H1 (cell line): ENCODE results near the gene TMSB10. TPM values are rescaled to one million over a fixed set of nuclear protein-coding genes. Genes with fewer than 3 reads are reported as not detected.

Experiments used
- CTCF ChIA-PET: fragments of 300-600 bp; sonication (Branson Sonifier 250); formaldehyde crosslinking; loops from one replicate; lab custom pipeline; 2021; ENCODE audit not compliant: partially characterized antibody; lab: Charles Lee
- POLR2A ChIA-PET: fragments of 300-600 bp; sonication (Branson Sonifier 250); formaldehyde crosslinking; loops from one replicate; lab custom pipeline; 2021; ENCODE audit warnings: inconsistent platforms; ENCODE audit not compliant: partially characterized antibody; lab: Charles Lee
- DNase-seq, 2 experiments: peaks; one replicate each; pipeline versions ENCODE4 v3.0.0 to v3.0.0-alpha.2; 2010 to 2022; ENCODE audit warnings: low spot score in 2 of 2, low read depth in 1 of 2, mixed read lengths in 1 of 2
- FAIRE-seq: peaks from 2 replicates; lab custom pipeline; 2011; peaks lifted over from hg19 to GRCh38; lab: Jason Lieb, UNC
- H2AFZ ChIP-seq: 2 replicates; pipeline ENCODE4 v1.8.1; 2012; ENCODE audit warnings: low read length, inconsistent platforms
- H2AK5ac ChIP-seq: 2 replicates; pipeline ENCODE4 v1.6.1; 2013; ENCODE audit warnings: low read depth, low read length
- H2BK120ac ChIP-seq: replicated peaks from 2 replicates; pipeline ENCODE3; 2013; ENCODE audit warnings: low read depth, low read length, inconsistent platforms
- H2BK12ac ChIP-seq: 2 replicates; pipeline ENCODE4 v1.6.1; 2013; ENCODE audit warnings: low read depth, low read length
- H2BK15ac ChIP-seq: 2 replicates; pipeline ENCODE4 v1.6.1; 2013; ENCODE audit warnings: low read length
- H2BK20ac ChIP-seq: 2 replicates; pipeline ENCODE4 v1.6.1; 2013; ENCODE audit warnings: low read length
- H2BK5ac ChIP-seq: 2 replicates; pipeline ENCODE4 v1.6.1; 2013; ENCODE audit warnings: low read depth, low read length
- H3K14ac ChIP-seq: 2 replicates; pipeline ENCODE4 v1.6.1; 2013; ENCODE audit warnings: inconsistent platforms; ENCODE audit not compliant: insufficient read length
- H3K18ac ChIP-seq: 2 replicates; pipeline ENCODE4 v1.6.1; 2013; ENCODE audit warnings: low read length; ENCODE audit errors: extremely low read depth
- H3K23ac ChIP-seq: 2 replicates; pipeline ENCODE4 v1.6.1; 2013; ENCODE audit warnings: inconsistent platforms; ENCODE audit not compliant: insufficient read length
- H3K23me2 ChIP-seq: 2 replicates; pipeline ENCODE4 v1.6.1; 2013; ENCODE audit warnings: low read depth, low read length
- H3K27ac ChIP-seq: 2 replicates; pipeline ENCODE4 v1.6.1; 2011; ENCODE audit warnings: low read depth, low read length, inconsistent platforms
- H3K27me3 ChIP-seq, 4 experiments: replicated peaks in 1 of 4; 1 replicate in 1 of 4; 2 replicates in 3 of 4; pipeline versions ENCODE4 v1.6.1 to v1.8.1; 2011 to 2013; ENCODE audit warnings: low read length in 3 of 4, mild to moderate bottlenecking in 3 of 4, inconsistent platforms in 2 of 4, mixed read lengths in 2 of 4, moderate library complexity in 1 of 4; ENCODE audit not compliant: control insufficient read depth in 3 of 4, insufficient read depth in 3 of 4; ENCODE audit errors: extremely low read depth in 1 of 4
- H3K36me3 ChIP-seq, 4 experiments: 2 replicates each; pipeline versions ENCODE4 v1.6.1 to v1.8.1; 2011 to 2013; ENCODE audit warnings: mild to moderate bottlenecking in 4 of 4, low read length in 3 of 4, moderate library complexity in 2 of 4, control low read depth in 1 of 4, inconsistent platforms in 1 of 4; ENCODE audit not compliant: insufficient read depth in 4 of 4, control insufficient read depth in 2 of 4
- H3K4ac ChIP-seq: replicated peaks from 2 replicates; pipeline ENCODE3; 2013; ENCODE audit warnings: low read length, low read depth, mixed read lengths, inconsistent platforms; ENCODE audit not compliant: insufficient read length
- H3K4me1 ChIP-seq, 4 experiments: replicated peaks in 1 of 4; 1 replicate in 1 of 4; 2 replicates in 3 of 4; pipeline versions ENCODE4 v1.6.1 to v1.8.1; 2011 to 2013; ENCODE audit warnings: low read length in 3 of 4, inconsistent platforms in 2 of 4, mixed read lengths in 1 of 4; ENCODE audit not compliant: insufficient read depth in 4 of 4, control insufficient read depth in 3 of 4
- H3K4me2 ChIP-seq, 2 experiments: 2 replicates each; pipeline versions ENCODE4 v1.6.1 to v1.8.1; 2011 to 2013; ENCODE audit warnings: low read depth in 2 of 2, low read length in 2 of 2, control low read depth in 1 of 2, inconsistent platforms in 1 of 2, mild to moderate bottlenecking in 1 of 2; ENCODE audit not compliant: insufficient read depth in 1 of 2
- H3K4me3 ChIP-seq, 4 experiments: fragments of 200-600, 300-600 bp in 1 of 4; sonication (generic), shearing (Covaris generic), sonication (Bioruptor Twin) in 1 of 4; 2 replicates each; pipeline versions ENCODE4 v1.5.1 to v1.8.1; 2011 to 2016; ENCODE audit warnings: low read length in 4 of 4, low read depth in 3 of 4, control low read depth in 2 of 4, inconsistent platforms in 2 of 4, mild to moderate bottlenecking in 2 of 4, mixed read lengths in 1 of 4, moderate library complexity in 1 of 4; ENCODE audit not compliant: insufficient read depth in 2 of 4; ENCODE audit errors: extremely low read depth in 1 of 4
- H3K56ac ChIP-seq: replicated peaks from 2 replicates; pipeline ENCODE3; 2013; ENCODE audit warnings: low read depth, mild to moderate bottlenecking, mixed read lengths, low read length, inconsistent platforms; ENCODE audit not compliant: insufficient read length
- H3K79me1 ChIP-seq: 2 replicates; pipeline ENCODE4 v1.6.1; 2013; ENCODE audit warnings: low read depth, low read length, control low read depth
- H3K79me2 ChIP-seq, 2 experiments: 2 replicates each; pipeline versions ENCODE4 v1.6.1 to v1.8.1; 2012 to 2013; ENCODE audit warnings: low read length in 2 of 2, mild to moderate bottlenecking in 2 of 2, inconsistent platforms in 1 of 2; ENCODE audit not compliant: insufficient read depth in 2 of 2, control insufficient read depth in 1 of 2
- H3K9ac ChIP-seq, 4 experiments: replicated peaks in 1 of 4; 1 replicate in 1 of 4; 2 replicates in 3 of 4; pipeline versions ENCODE4 v1.6.1 to v1.8.1; 2011 to 2013; ENCODE audit warnings: low read depth in 3 of 4, low read length in 3 of 4, control low read depth in 2 of 4, mild to moderate bottlenecking in 2 of 4, moderate library complexity in 2 of 4, inconsistent platforms in 1 of 4; ENCODE audit errors: extremely low read depth in 1 of 4
- H3K9me3 ChIP-seq, 2 experiments: 2 replicates each; pipeline versions ENCODE4 v1.6.1 to v1.8.1; 2012 to 2013; ENCODE audit warnings: mild to moderate bottlenecking in 2 of 2, moderate library complexity in 2 of 2, control low read depth in 1 of 2, inconsistent platforms in 1 of 2, low read depth in 1 of 2, low read length in 1 of 2, mixed read lengths in 1 of 2; ENCODE audit not compliant: insufficient read depth in 2 of 2
- H4K20me1 ChIP-seq, 2 experiments: replicated peaks in 1 of 2; 2 replicates each; pipeline versions ENCODE3 to v1.8.1; 2011 to 2013; ENCODE audit warnings: inconsistent platforms in 2 of 2, low read length in 2 of 2, mild to moderate bottlenecking in 1 of 2; ENCODE audit not compliant: insufficient read depth in 2 of 2, control insufficient read depth in 1 of 2
- H4K5ac ChIP-seq: 2 replicates; pipeline ENCODE4 v1.6.1; 2013; ENCODE audit warnings: low read length, low read depth, mixed read lengths, inconsistent platforms; ENCODE audit not compliant: insufficient read length
- H4K8ac ChIP-seq: 2 replicates; pipeline ENCODE4 v1.8.0; 2013; ENCODE audit warnings: mild to moderate bottlenecking, moderate library complexity, low read length, inconsistent platforms; ENCODE audit not compliant: insufficient read depth; ENCODE audit errors: extremely low read depth
- H4K91ac ChIP-seq: replicated peaks from 2 replicates; pipeline ENCODE3; 2013; ENCODE audit warnings: low read length, mixed read lengths, inconsistent platforms; ENCODE audit not compliant: insufficient read length
- KDM1A ChIP-seq: fragments of 200-600, 300-600 bp; sonication (generic); IDR thresholded peaks from 2 replicates; pipeline ENCODE4 v1.7.1; 2016; ENCODE audit warnings: mild to moderate bottlenecking, low read length, borderline replicate concordance
- NRF1 ChIP-seq: IDR thresholded peaks from 2 replicates; pipeline ENCODE4 v1.6.1; 2011; ENCODE audit warnings: mild to moderate bottlenecking, low read depth, low read length, improper control_type of control experiment
- WGBS, 2 experiments: shearing (Covaris generic) in 1 of 2; methylation state at CpG; one replicate each; pipeline versions ENCODE4 v1.1.6 to v1.1.7; 2013 to 2015; ENCODE audit warnings: low lambda C conversion rate in 2 of 2, mixed read lengths in 2 of 2, inconsistent platforms in 1 of 2, low coverage in 1 of 2, missing lambda C conversion rate in 1 of 2; ENCODE audit not compliant: insufficient replicate concordance in 2 of 2, insufficient coverage in 1 of 2, insufficient read length in 1 of 2; ENCODE audit errors: extremely low coverage in 1 of 2, missing lambda C conversion rate in 1 of 2; 5-methylcytosine and 5-hydroxymethylcytosine counted together
- polyA plus RNA-seq, 7 experiments: library from polyadenylated mRNA; depleted of rRNA in 3 of 7; stranded (reverse) in 5 of 7; unstranded in 2 of 7; fragments of >200 nt in 5 of 7; fragments of 200-250 nt in 2 of 7; gene quantifications; 1 replicate in 5 of 7; 2 replicates in 1 of 7; 4 replicates in 1 of 7; pipeline versions ENCODE4 v1.2.1 to v1.2.3, GENCODE V29; 2011 to 2013; ENCODE audit warnings: missing spikeins in 2 of 7, mixed read lengths in 2 of 7
- total RNA-seq: library from RNA; stranded (reverse); fragmentation: NEBNext Ultra II Directional; extraction: Animal tissue kit (Norgen Biotek cat#: 25700); gene quantifications from 2 replicates; pipeline ENCODE4 v1.2.1, GENCODE V29; 2021

TMSB10 gene
- total and polyA plus RNA-seq, 2 of the 8 experiments (the other 6 are each of a cell fraction or from before 2014, with no cell fraction given) = 593 to 1,075 TPM

- H3K27ac ChIP-seq = no peak overlapping the region
- FAIRE-seq (no peak), DNase-seq (no peak)
- H3K14ac ChIP-seq = no peak overlapping the region
- H2BK15ac ChIP-seq = no peak overlapping the region
- no peak overlapping the region for H2BK5ac ChIP-seq
- POLR2A ChIA-PET = no interaction called here
- CTCF ChIA-PET = interaction anchor here (0.7 to 3.3 kb wide), 4 partner anchors 13 to 148 kb away, joined by 3 to 13 read pairs (median 4); no protein-coding TSS in a partner anchor
- H2AFZ ChIP-seq = no peak overlapping the region
- TF ChIP-seq KDM1A (peak; percentile 57), NRF1 (no peak)
- no peak overlapping the region for H2BK12ac ChIP-seq
- H4K5ac ChIP-seq = no peak overlapping the region
- H3K4me1 ChIP-seq = peaks cover 2 to 5% (median 5%) of the 10 kb centered on the region in 4 experiments; a peak in 5 of 7 replicates
- no peak overlapping the region for H3K23ac ChIP-seq
- H3K23me2 ChIP-seq = no peaks in the 10 kb centered on the region
- no peak overlapping the region for H4K91ac ChIP-seq
- no peaks in the 10 kb centered on the region for H3K79me2 ChIP-seq
- no peaks in the 10 kb centered on the region; a peak in 2 of 7 replicates for H3K27me3 ChIP-seq
- no peak overlapping the region for H3K56ac ChIP-seq
- H4K8ac ChIP-seq = no peak overlapping the region
- H2AK5ac ChIP-seq = no peak overlapping the region
- H4K20me1 ChIP-seq = no peaks in the 10 kb centered on the region
- H3K4ac ChIP-seq = no peak overlapping the region
- no peak overlapping the region for H2BK120ac ChIP-seq
- H3K4me2 ChIP-seq = no peak overlapping the region
- H3K9me3 ChIP-seq = no peaks in the 10 kb centered on the region
- 73% methylated on average over 2 of the region's 2 CpGs; no CpG with 5 or more reads in 1 of the 2 experiments for WGBS, 2 experiments
- no peaks in the 10 kb centered on the region for H3K36me3 ChIP-seq
- no peak overlapping the region for H3K9ac ChIP-seq
- no peak overlapping the region for H3K4me3 ChIP-seq
- no peaks in the 10 kb centered on the region for H3K79me1 ChIP-seq
- no peak overlapping the region for H3K18ac ChIP-seq
- no peak overlapping the region for H2BK20ac ChIP-seq
These were observed 16.1 kb upstream of the TMSB10 start for GRCh38 chr2:84889332-84889731.
